A673 (cell line): ENCODE measurements around the gene SLC26A5. TPM values are rescaled to one million over a fixed set of nuclear protein-coding genes. Genes with fewer than 3 reads are reported as not detected.

Experiments
- BruUV-seq: library from RNA; stranded (reverse); fragments of 400-500 nt; replicated peaks from 2 replicates; lab custom pipeline; 2021; lab: Mats Ljungman, UMichigan
- CTCF ChIA-PET: fragments of 300-600 bp; sonication (Branson Sonifier 250); formaldehyde crosslinking; loops from one replicate; lab custom pipeline; 2022; ENCODE audit warnings: antibody characterized with exemption; lab: Charles Lee
- POLR2A ChIA-PET: fragments of 300-600 bp; sonication (Branson Sonifier 250); formaldehyde crosslinking; loops from one replicate; lab custom pipeline; 2022; ENCODE audit warnings: antibody characterized with exemption; ENCODE audit not compliant: low non-redundant PET; lab: Charles Lee
- DNase-seq: peaks from one replicate; pipeline ENCODE4 v3.0.0-alpha.2; 2015; ENCODE audit warnings: low spot score
- H3K27ac ChIP-seq: fragments of 200-600 bp; sonication (generic); 2 replicates; pipeline ENCODE4 v1.5.1; 2016; ENCODE audit warnings: mixed run types, low read depth, mild to moderate bottlenecking, mixed read lengths, antibody characterized with exemption, low read length; ENCODE audit not compliant: poor library complexity, severe bottlenecking
- H3K27me3 ChIP-seq: fragments of 200-600 bp; sonication (generic); replicated peaks from 2 replicates; pipeline ENCODE4 v1.6.1; 2017; ENCODE audit warnings: mixed run types, low read depth, mild to moderate bottlenecking, mixed read lengths, antibody characterized with exemption, low read length; ENCODE audit not compliant: insufficient read depth, poor library complexity
- H3K36me3 ChIP-seq: fragments of 200-600 bp; sonication (generic); 2 replicates; pipeline ENCODE4 v1.6.1; 2016; ENCODE audit warnings: mixed run types, mild to moderate bottlenecking, mixed read lengths, antibody characterized with exemption, low read length; ENCODE audit not compliant: insufficient read depth, poor library complexity, severe bottlenecking
- H3K4me1 ChIP-seq: fragments of 200-600 bp; sonication (generic); 2 replicates; pipeline ENCODE4 v1.6.1; 2017; ENCODE audit warnings: mixed run types, mild to moderate bottlenecking, mixed read lengths, antibody characterized with exemption, low read length; ENCODE audit not compliant: insufficient read depth, poor library complexity, severe bottlenecking
- H3K4me3 ChIP-seq: fragments of 200-600 bp; sonication (generic); 2 replicates; pipeline ENCODE4 v1.5.1; 2016; ENCODE audit warnings: low read depth, mixed run types, mild to moderate bottlenecking, mixed read lengths, low read length; ENCODE audit not compliant: poor library complexity, severe bottlenecking
- H3K9me3 ChIP-seq: fragments of 200-600 bp; sonication (generic); 2 replicates; pipeline ENCODE4 v1.6.1; 2016; ENCODE audit warnings: mixed run types, low read depth, mild to moderate bottlenecking, mixed read lengths, antibody characterized with exemption, low read length; ENCODE audit not compliant: poor library complexity, severe bottlenecking
- EZH2 ChIP-seq: fragments of 200-600 bp; sonication (generic); IDR thresholded peaks from 2 replicates; pipeline ENCODE4 v1.6.1; 2017; ENCODE audit warnings: borderline replicate concordance, low read depth, mild to moderate bottlenecking, mixed read lengths, antibody characterized with exemption, low read length; ENCODE audit not compliant: poor library complexity, severe bottlenecking
- intact Hi-C: fragments of 100-400 bp; cut with micrococcal nuclease; formaldehyde crosslinking; loops from one replicate; pipeline ENCODE4 v1.10.0; 2022; ENCODE audit not compliant: unreplicated experiment
- total RNA-seq: library from RNA; stranded (reverse); gene quantifications from 2 replicates; pipeline ENCODE4 v1.2.3, GENCODE V29; 2021
- TF ChIP-seq, protein P1 (sequence below): fragments of 300-800, 200-600 bp; sonication (generic); conservative IDR thresholded peaks from 2 replicates; pipeline ENCODE4 v1.5.1; 2017; ENCODE audit warnings: low read depth, mild to moderate bottlenecking, antibody characterized with exemption, low read length, moderate library complexity, mixed read lengths

Gene SLC26A5
- total RNA-seq, 1 experiment from 2014 or later, result not detected

DNA sequence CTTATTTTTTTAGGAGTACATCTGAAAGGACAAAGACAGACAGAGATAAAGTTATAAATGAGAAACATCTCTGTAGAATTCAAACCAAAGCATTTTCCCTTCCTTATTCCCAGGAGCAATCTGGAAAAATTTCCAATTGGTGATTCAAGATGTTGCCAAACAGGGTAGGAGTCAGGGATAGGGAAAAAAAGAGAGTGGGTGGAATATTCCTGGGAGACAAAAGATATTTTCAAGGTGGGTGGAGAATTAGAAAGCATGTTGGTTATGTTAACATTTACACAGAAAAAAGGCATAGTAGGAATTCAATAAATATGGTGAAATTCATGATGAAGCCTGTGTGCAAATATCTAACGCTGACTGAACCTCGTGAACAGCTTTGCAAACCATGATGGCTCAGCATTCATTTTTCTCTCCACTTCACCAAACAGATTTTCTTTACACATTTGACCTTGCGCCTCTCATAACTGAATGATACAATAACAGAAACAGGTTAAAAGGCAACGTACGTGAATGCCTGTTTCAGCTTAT lies 25.1 kb downstream of the SLC26A5 start:
- no peak for DNase-seq
- TF ChIP-seq, protein P1, sequence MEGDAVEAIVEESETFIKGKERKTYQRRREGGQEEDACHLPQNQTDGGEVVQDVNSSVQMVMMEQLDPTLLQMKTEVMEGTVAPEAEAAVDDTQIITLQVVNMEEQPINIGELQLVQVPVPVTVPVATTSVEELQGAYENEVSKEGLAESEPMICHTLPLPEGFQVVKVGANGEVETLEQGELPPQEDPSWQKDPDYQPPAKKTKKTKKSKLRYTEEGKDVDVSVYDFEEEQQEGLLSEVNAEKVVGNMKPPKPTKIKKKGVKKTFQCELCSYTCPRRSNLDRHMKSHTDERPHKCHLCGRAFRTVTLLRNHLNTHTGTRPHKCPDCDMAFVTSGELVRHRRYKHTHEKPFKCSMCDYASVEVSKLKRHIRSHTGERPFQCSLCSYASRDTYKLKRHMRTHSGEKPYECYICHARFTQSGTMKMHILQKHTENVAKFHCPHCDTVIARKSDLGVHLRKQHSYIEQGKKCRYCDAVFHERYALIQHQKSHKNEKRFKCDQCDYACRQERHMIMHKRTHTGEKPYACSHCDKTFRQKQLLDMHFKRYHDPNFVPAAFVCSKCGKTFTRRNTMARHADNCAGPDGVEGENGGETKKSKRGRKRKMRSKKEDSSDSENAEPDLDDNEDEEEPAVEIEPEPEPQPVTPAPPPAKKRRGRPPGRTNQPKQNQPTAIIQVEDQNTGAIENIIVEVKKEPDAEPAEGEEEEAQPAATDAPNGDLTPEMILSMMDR, result no peak
- no peak for TF ChIP-seq EZH2
- Histone ChIP-seq H3K4me3 (no peak overlapping the region), H3K9me3 (no peaks in the 10 kb centered on the region), H3K27me3 (peaks cover 2% of the 10 kb centered on the region), H3K4me1 (no peaks in the 10 kb centered on the region), H3K36me3 (no peaks in the 10 kb centered on the region), H3K27ac (no peak overlapping the region)
- CTCF ChIA-PET, result no interaction called here
- intact Hi-C loops, result no loop called here
- BruUV-seq, result no TSS peak
- POLR2A ChIA-PET, result no interaction called here

- Histone ChIP-seq H3K4me3 (no peak overlapping the region), H3K27me3 (peaks cover 10% of the 10 kb centered on the region), H3K27ac (no peak overlapping the region), H3K36me3 (no peaks in the 10 kb centered on the region), H3K4me1 (no peaks in the 10 kb centered on the region), H3K9me3 (no peaks in the 10 kb centered on the region)
- TF ChIP-seq, protein P1, result no peak
- no peak for TF ChIP-seq EZH2
- POLR2A ChIA-PET, result no interaction called here
- CTCF ChIA-PET, result no interaction called here
- intact Hi-C loops, result no loop called here
- DNase-seq, result no peak
- no TSS peak for BruUV-seq
Observed at GRCh38 chr7:103418241-103418640, 27.8 kb downstream of the SLC26A5 start.

GRCh38 chr7:103413407-103413806 lies 32.6 kb downstream of the SLC26A5 start:
- Histone ChIP-seq H3K27me3 (peaks cover 29% of the 10 kb centered on the region), H3K9me3 (no peaks in the 10 kb centered on the region), H3K27ac (no peak overlapping the region), H3K4me3 (no peak overlapping the region), H3K4me1 (no peaks in the 10 kb centered on the region), H3K36me3 (no peaks in the 10 kb centered on the region)
- intact Hi-C loops, result no loop called here
- DNase-seq, result no peak
- POLR2A ChIA-PET, result no interaction called here
- CTCF ChIA-PET, result no interaction called here
- no peak for TF ChIP-seq EZH2
- TF ChIP-seq, protein P1, result no peak
- no TSS peak for BruUV-seq
